ENCODE measurements around the gene APBB2. TPM values are rescaled to one million over a fixed set of nuclear protein-coding genes. Genes with fewer than 3 reads are reported as not detected.

The APBB2 gene
- total and polyA plus RNA-seq, 10 of the 15 experiments (the other 5 are each of a cell fraction or from before 2014, with no cell fraction given): 2.7 to 24.6 (median 19.0) TPM

DNA sequence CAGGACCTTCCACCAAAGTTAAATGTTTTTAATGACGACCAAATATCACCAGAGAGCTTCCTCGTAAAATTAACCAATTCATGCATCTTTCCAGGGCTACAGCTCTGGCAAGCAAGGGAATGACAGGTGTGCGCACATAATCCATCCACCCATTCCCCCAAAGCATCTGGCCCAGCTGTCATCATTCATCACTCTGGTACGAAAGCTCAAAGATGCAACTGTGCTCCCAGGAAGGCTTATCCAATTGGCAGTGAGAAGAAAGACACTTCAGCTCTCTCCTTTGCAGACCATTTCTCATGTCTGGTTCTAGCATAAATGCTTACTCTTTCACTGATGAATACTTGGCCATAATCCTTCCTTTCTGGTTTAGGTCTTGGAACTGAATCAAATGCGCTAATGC lies 325.4 kb downstream of the APBB2 start:
- no peaks in the 10 kb centered on the region for H3K79me2 ChIP-seq (ENCODE audit: control insufficient read depth, insufficient read depth, low read length)
- ATAC-seq (no peak), FAIRE-seq (no peak), DNase-seq (ENCODE audit: low read depth, low spot score) (no peak)
- intact Hi-C loops (cut with micrococcal nuclease; ENCODE audit: unreplicated experiment): no loop called here
- ChIA-PET SMC1A (ENCODE audit: uncharacterized antibody, unreplicated experiment) (interaction anchor here (0.7 to 2.0 kb wide), 5 partner anchors 8 to 150 kb away, joined by 3 to 8 read pairs (median 5); no protein-coding TSS in a partner anchor), POLR2A (no interaction called here), RAD21 (ENCODE audit: unreplicated experiment) (interaction anchor here (1.2 kb wide), 1 partner anchor 8 kb away, joined by 6 read pairs; no protein-coding TSS in a partner anchor), CTCF (interaction anchor here (0.9 to 3.1 kb wide), 4 partner anchors 9 to 48 kb away, joined by 3 to 33 read pairs (median 6); no protein-coding TSS in a partner anchor)
- TF ChIP-seq NR2C1 (IDR thresholded peaks at IDR 0.05) (no peak), ATF7 (IDR thresholded peaks at IDR 0.05; ENCODE audit: low read depth) (no peak), ZNF217 (IDR thresholded peaks at IDR 0.05) (no peak), BCL11A (IDR thresholded peaks at IDR 0.05; ENCODE audit: low read depth, low read length) (no peak), CBFB (IDR thresholded peaks at IDR 0.05; ENCODE audit: low read depth) (no peak)
- TF ChIP-seq, protein P1, sequence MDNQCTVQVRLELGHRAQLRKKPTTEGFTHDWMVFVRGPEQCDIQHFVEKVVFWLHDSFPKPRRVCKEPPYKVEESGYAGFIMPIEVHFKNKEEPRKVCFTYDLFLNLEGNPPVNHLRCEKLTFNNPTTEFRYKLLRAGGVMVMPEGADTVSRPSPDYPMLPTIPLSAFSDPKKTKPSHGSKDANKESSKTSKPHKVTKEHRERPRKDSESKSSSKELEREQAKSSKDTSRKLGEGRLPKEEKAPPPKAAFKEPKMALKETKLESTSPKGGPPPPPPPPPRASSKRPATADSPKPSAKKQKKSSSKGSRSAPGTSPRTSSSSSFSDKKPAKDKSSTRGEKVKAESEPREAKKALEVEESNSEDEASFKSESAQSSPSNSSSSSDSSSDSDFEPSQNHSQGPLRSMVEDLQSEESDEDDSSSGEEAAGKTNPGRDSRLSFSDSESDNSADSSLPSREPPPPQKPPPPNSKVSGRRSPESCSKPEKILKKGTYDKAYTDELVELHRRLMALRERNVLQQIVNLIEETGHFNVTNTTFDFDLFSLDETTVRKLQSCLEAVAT (IDR thresholded peaks at IDR 0.05): no peak
- no peak overlapping the region for H3K4me2 ChIP-seq (ENCODE audit: control insufficient read depth, insufficient read depth)
- no peak overlapping the region for H3K27ac ChIP-seq (ENCODE audit: control insufficient read depth, insufficient read depth)
- H3K4me1 ChIP-seq (ENCODE audit: control insufficient read depth, insufficient read depth, low read length): no peaks in the 10 kb centered on the region
- H3K36me3 ChIP-seq (ENCODE audit: control insufficient read depth in 2 of 2, insufficient read depth in 2 of 2, low read length in 1 of 2): peaks cover 0 to 7% of the 10 kb centered on the region in 2 experiments; a peak in 1 of 4 replicates
- no peak overlapping the region for H3K4me3 ChIP-seq
- BruUV-seq (replicated peaks): no TSS peak
- no peaks in the 10 kb centered on the region for H3K9me3 ChIP-seq (replicated peaks; ENCODE audit: control insufficient read depth, insufficient read depth, low read length)
- no peak overlapping the region for H3K9ac ChIP-seq (ENCODE audit: control insufficient read depth, insufficient read depth, low read length)
- H3K27me3 ChIP-seq (replicated peaks in 1 of 2; ENCODE audit: control insufficient read depth in 2 of 2, insufficient read depth in 2 of 2, low read length in 1 of 2): no peaks in the 10 kb centered on the region
- H4K20me1 ChIP-seq (ENCODE audit: control insufficient read depth, insufficient read depth): no peaks in the 10 kb centered on the region
- in situ Hi-C loops (cut with MboI): no loop called here
- 97% methylated on average over 5 of the region's 5 CpGs for WGBS (ENCODE audit: insufficient coverage, insufficient replicate concordance, low lambda C conversion rate, missing lambda C conversion rate)
- H2AFZ ChIP-seq (ENCODE audit: control insufficient read depth, low read depth, low read length): no peak overlapping the region

DNA sequence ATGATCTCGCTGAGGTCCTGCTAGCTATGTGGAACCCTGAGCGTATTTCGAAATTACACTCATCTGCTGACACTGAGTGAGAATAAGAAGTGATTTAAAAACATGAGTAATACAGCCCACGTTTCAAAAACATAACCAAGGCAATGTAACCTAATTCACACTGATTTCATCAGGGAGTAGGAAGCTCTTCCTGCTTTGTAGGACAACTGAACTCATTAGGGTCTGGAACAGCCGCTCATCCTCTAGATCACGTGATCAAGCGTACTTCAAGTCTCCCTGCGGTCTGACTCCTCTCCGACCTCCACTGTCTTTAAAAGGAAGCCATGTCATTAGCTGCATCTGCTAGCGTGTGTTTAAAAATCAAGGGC lies 326.6 kb downstream of the APBB2 start:
- Histone ChIP-seq H4K20me1 (ENCODE audit: control insufficient read depth, insufficient read depth) (no peaks in the 10 kb centered on the region), H3K4me1 (ENCODE audit: control insufficient read depth, insufficient read depth, low read length) (no peaks in the 10 kb centered on the region), H3K27me3 (replicated peaks in 1 of 2; ENCODE audit: control insufficient read depth in 2 of 2, insufficient read depth in 2 of 2, low read length in 1 of 2) (no peaks in the 10 kb centered on the region), H3K4me2 (ENCODE audit: control insufficient read depth, insufficient read depth) (no peak overlapping the region), H3K79me2 (ENCODE audit: control insufficient read depth, insufficient read depth, low read length) (no peaks in the 10 kb centered on the region), H3K4me3 (no peak overlapping the region), H3K27ac (ENCODE audit: control insufficient read depth, insufficient read depth) (no peak overlapping the region), H3K9me3 (replicated peaks; ENCODE audit: control insufficient read depth, insufficient read depth, low read length) (no peaks in the 10 kb centered on the region), H3K36me3 (ENCODE audit: control insufficient read depth in 2 of 2, insufficient read depth in 2 of 2, low read length in 1 of 2) (peaks cover 0 to 7% of the 10 kb centered on the region in 2 experiments; a peak in 1 of 4 replicates), H2AFZ (ENCODE audit: control insufficient read depth, low read depth, low read length) (no peak overlapping the region), H3K9ac (ENCODE audit: control insufficient read depth, insufficient read depth, low read length) (no peak overlapping the region)
- RAD21 ChIA-PET (ENCODE audit: unreplicated experiment): interaction anchor here (1.2 kb wide), 1 partner anchor 9 kb away, joined by 6 read pairs; no protein-coding TSS in a partner anchor
- TF ChIP-seq CBX3 (IDR thresholded peaks at IDR 0.05; ENCODE audit: borderline replicate concordance, low read depth): no peak
- TF ChIP-seq, protein P2, sequence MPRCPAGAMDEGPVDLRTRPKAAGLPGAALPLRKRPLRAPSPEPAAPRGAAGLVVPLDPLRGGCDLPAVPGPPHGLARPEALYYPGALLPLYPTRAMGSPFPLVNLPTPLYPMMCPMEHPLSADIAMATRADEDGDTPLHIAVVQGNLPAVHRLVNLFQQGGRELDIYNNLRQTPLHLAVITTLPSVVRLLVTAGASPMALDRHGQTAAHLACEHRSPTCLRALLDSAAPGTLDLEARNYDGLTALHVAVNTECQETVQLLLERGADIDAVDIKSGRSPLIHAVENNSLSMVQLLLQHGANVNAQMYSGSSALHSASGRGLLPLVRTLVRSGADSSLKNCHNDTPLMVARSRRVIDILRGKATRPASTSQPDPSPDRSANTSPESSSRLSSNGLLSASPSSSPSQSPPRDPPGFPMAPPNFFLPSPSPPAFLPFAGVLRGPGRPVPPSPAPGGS (IDR thresholded peaks at IDR 0.05; ENCODE audit: borderline replicate concordance, insufficient read depth, low read depth, low read length, poor library complexity, severe bottlenecking): peak; percentile 53
- BruUV-seq (replicated peaks): TSS peak; percentile 41
- POLR2A ChIA-PET: interaction anchor here (1.1 kb wide), 1 partner anchor 10 kb away, joined by 3 read pairs; no protein-coding TSS in a partner anchor
- no peak for FAIRE-seq
- CTCF ChIA-PET: interaction anchor here (3.1 kb wide), 1 partner anchor 10 kb away, joined by 33 read pairs; no protein-coding TSS in a partner anchor
- WGBS (ENCODE audit: insufficient coverage, insufficient replicate concordance, low lambda C conversion rate, missing lambda C conversion rate): 48% methylated on average over 10 of the region's 10 CpGs
- no peak for ATAC-seq
- intact Hi-C loops (cut with micrococcal nuclease; ENCODE audit: unreplicated experiment) (no loop called here), in situ Hi-C loops (cut with MboI) (no loop called here)
- SMC1A ChIA-PET (ENCODE audit: uncharacterized antibody, unreplicated experiment): interaction anchor here (0.6 to 2.0 kb wide), 3 partner anchors 9 to 84 kb away, joined by 3 to 8 read pairs (median 5); no protein-coding TSS in a partner anchor
- no peak for DNase-seq (ENCODE audit: low read depth, low spot score)
